Measurements from ENCODE around the gene NUMBL. TPM values are rescaled to one million over a fixed set of nuclear protein-coding genes. Genes with fewer than 3 reads are reported as not detected.

Gene NUMBL
- total RNA-seq, 1 experiment from 2014 or later, result 57.7 TPM

DNA sequence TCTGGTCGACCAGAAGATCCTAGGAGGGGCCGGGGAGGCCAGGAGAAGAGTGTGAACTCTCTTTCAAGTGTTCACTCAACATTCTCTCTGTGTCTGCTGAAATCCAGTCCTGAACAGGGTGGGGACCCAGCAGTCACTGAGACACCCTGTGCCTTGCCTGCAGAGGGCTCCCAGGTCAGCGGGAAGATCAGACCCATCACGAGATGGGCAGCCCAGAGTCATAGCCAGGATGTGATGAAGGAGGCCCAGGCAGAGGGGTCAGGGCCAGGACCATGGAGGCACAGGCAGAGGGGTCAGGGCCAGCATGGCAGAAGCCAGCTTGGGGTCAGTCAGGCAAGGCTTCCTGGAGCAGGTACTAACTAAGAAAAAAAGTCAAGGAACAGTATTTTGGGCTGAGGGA lies 9.4 kb downstream of the NUMBL start:
- POLR2A ChIA-PET (ENCODE audit: unreplicated experiment), result no interaction called here
- Histone ChIP-seq H3K4me1 (replicated peaks; ENCODE audit: insufficient read depth) (no peaks in the 10 kb centered on the region), H3K27ac (no peak overlapping the region), H3K9me3 (ENCODE audit: insufficient read depth, low read depth) (no peaks in the 10 kb centered on the region), H3K4me2 (no peak overlapping the region), H2AFZ (no peak overlapping the region), H3K27me3 (ENCODE audit: insufficient read depth, low read depth) (no peaks in the 10 kb centered on the region), H3K9me2 (ENCODE audit: insufficient read depth) (no peaks in the 10 kb centered on the region), H4K20me1 (ENCODE audit: insufficient read depth) (no peaks in the 10 kb centered on the region), H3K4me3 (no peak overlapping the region), H3K36me3 (ENCODE audit: low read depth) (0 out of 2 replicates have a peak, but pooled peaks cover 3% of the 10 kb centered on the region), H3F3A (ENCODE audit: insufficient read depth, low read depth) (no peaks in the 10 kb centered on the region), H3K79me2 (ENCODE audit: low read depth) (no peaks in the 10 kb centered on the region)
- DNase-seq, result no peak
- intact Hi-C loops (cut with micrococcal nuclease; ENCODE audit: unreplicated experiment), result no loop called here
- TF ChIP-seq, protein P1, sequence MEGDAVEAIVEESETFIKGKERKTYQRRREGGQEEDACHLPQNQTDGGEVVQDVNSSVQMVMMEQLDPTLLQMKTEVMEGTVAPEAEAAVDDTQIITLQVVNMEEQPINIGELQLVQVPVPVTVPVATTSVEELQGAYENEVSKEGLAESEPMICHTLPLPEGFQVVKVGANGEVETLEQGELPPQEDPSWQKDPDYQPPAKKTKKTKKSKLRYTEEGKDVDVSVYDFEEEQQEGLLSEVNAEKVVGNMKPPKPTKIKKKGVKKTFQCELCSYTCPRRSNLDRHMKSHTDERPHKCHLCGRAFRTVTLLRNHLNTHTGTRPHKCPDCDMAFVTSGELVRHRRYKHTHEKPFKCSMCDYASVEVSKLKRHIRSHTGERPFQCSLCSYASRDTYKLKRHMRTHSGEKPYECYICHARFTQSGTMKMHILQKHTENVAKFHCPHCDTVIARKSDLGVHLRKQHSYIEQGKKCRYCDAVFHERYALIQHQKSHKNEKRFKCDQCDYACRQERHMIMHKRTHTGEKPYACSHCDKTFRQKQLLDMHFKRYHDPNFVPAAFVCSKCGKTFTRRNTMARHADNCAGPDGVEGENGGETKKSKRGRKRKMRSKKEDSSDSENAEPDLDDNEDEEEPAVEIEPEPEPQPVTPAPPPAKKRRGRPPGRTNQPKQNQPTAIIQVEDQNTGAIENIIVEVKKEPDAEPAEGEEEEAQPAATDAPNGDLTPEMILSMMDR (conservative IDR thresholded peaks at IDR 0.05), result no peak
- TF ChIP-seq EZH2 (IDR thresholded peaks at IDR 0.05; ENCODE audit: low read depth), result no peak
- CTCF ChIA-PET, result no interaction called here
- no TSS peak for BruUV-seq (replicated peaks)

DNA sequence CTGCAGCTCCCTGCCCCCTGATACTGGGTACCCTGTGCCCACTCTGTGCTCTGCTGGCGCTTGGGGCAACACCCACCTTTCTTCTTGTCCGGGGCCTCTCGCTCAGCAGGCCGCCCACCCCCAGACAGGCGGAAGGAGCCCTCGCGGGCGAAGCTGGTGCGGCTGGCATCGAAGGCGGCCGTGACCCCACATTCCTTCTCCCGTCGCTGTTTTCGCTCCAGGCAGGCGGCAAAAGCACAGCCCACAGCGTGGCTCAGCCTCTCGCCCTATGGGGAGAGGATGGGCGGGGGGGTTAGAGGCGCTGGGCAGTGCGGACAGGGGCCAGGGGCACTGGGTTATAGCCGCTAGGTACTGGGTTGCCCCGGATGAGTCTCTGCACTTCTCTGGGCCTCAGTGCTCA lies 13.3 kb downstream of the NUMBL start:
- H4K20me1 ChIP-seq (ENCODE audit: insufficient read depth), result no peaks in the 10 kb centered on the region
- no peak overlapping the region for H2AFZ ChIP-seq
- no peak for DNase-seq
- H3K4me3 ChIP-seq, result no peak overlapping the region
- no peaks in the 10 kb centered on the region for H3F3A ChIP-seq (ENCODE audit: insufficient read depth, low read depth)
- no peaks in the 10 kb centered on the region for H3K9me3 ChIP-seq (ENCODE audit: insufficient read depth, low read depth)
- POLR2A ChIA-PET (ENCODE audit: unreplicated experiment), result no interaction called here
- intact Hi-C loops (cut with micrococcal nuclease; ENCODE audit: unreplicated experiment), result no loop called here
- H3K4me2 ChIP-seq, result no peak overlapping the region
- BruUV-seq (replicated peaks), result no TSS peak
- no peaks in the 10 kb centered on the region for H3K9me2 ChIP-seq (ENCODE audit: insufficient read depth)
- H3K36me3 ChIP-seq (ENCODE audit: low read depth), result 0 out of 2 replicates have a peak, but pooled peaks cover 3% of the 10 kb centered on the region
- TF ChIP-seq EZH2 (IDR thresholded peaks at IDR 0.05; ENCODE audit: low read depth), result no peak
- TF ChIP-seq, protein P1 (conservative IDR thresholded peaks at IDR 0.05), result no peak
- CTCF ChIA-PET, result no interaction called here
- no peaks in the 10 kb centered on the region for H3K27me3 ChIP-seq (ENCODE audit: insufficient read depth, low read depth)
- no peaks in the 10 kb centered on the region for H3K79me2 ChIP-seq (ENCODE audit: low read depth)
- H3K4me1 ChIP-seq (replicated peaks; ENCODE audit: insufficient read depth), result no peaks in the 10 kb centered on the region
- no peak overlapping the region for H3K27ac ChIP-seq

DNA sequence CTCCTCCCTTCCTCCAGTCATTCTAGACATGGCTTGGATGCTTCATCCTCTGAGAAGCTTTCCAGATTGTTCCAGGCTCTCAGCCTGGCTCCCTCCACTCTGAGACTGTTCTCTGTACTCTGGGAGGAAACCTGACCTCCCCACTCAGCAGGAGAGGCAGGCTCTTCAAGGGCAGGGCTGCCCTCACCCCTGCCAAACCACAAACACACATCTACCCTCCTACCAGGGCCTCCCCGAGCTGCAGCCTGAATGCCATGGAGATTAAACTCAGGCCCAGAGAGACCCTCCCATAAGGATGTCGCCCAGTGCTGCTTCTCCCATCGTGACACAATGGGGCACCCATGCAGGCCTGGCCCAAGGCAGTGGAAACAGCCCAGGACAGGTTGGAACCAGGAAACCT lies 16.2 kb downstream of the NUMBL start:
- Histone ChIP-seq H3K9me3 (ENCODE audit: insufficient read depth, low read depth) (no peaks in the 10 kb centered on the region), H3K4me2 (no peak overlapping the region), H3K27ac (no peak overlapping the region), H3K4me1 (replicated peaks; ENCODE audit: insufficient read depth) (no peaks in the 10 kb centered on the region), H3K9me2 (ENCODE audit: insufficient read depth) (no peaks in the 10 kb centered on the region), H3K27me3 (ENCODE audit: insufficient read depth, low read depth) (no peaks in the 10 kb centered on the region), H3F3A (ENCODE audit: insufficient read depth, low read depth) (no peaks in the 10 kb centered on the region), H3K36me3 (ENCODE audit: low read depth) (0 out of 2 replicates have a peak, but pooled peaks cover 1% of the 10 kb centered on the region), H4K20me1 (ENCODE audit: insufficient read depth) (no peaks in the 10 kb centered on the region), H3K4me3 (no peak overlapping the region), H3K79me2 (ENCODE audit: low read depth) (no peaks in the 10 kb centered on the region), H2AFZ (no peak overlapping the region)
- ChIA-PET CTCF (no interaction called here), POLR2A (ENCODE audit: unreplicated experiment) (interaction anchor here (0.6 kb wide), 2 partner anchors 24 to 206 kb away, joined by 4 read pairs; no protein-coding TSS in a partner anchor)
- peak in 1 of 2 experiments; percentile 45 for DNase-seq
- TF ChIP-seq, protein P1 (conservative IDR thresholded peaks at IDR 0.05), result no peak
- no peak for TF ChIP-seq EZH2 (IDR thresholded peaks at IDR 0.05; ENCODE audit: low read depth)
- BruUV-seq (replicated peaks), result no TSS peak
- intact Hi-C loops (cut with micrococcal nuclease; ENCODE audit: unreplicated experiment), result no loop called here

Measured in PC-9 (cell line).